Muscle layer of colon (tissue), 2 donors: ENCODE data around the gene KIT.

Experiments
- H3K27ac ChIP-seq: one replicate; pipeline ENCODE4 v1.7.0; 2013; ENCODE audit warnings: low read depth, mild to moderate bottlenecking, low read length, moderate library complexity
- H3K27me3 ChIP-seq, 2 donors: one replicate each; pipeline ENCODE4 v1.7.0; 2013; ENCODE audit warnings: low read length in 2 of 2, mild to moderate bottlenecking in 2 of 2; ENCODE audit not compliant: insufficient read depth in 2 of 2, control insufficient read depth in 1 of 2
- H3K36me3 ChIP-seq: one replicate; pipeline ENCODE4 v1.7.0; 2013; ENCODE audit warnings: mild to moderate bottlenecking, low read length; ENCODE audit not compliant: insufficient read depth
- H3K4me1 ChIP-seq: one replicate; pipeline ENCODE4 v1.7.0; 2013; ENCODE audit warnings: mild to moderate bottlenecking, low read length; ENCODE audit not compliant: insufficient read depth
- H3K4me3 ChIP-seq, 2 donors: one replicate each; pipeline ENCODE4 v1.7.0; 2013; ENCODE audit warnings: low read length in 2 of 2, low read depth in 1 of 2, mild to moderate bottlenecking in 1 of 2, moderate library complexity in 1 of 2
- H3K9ac ChIP-seq: one replicate; pipeline ENCODE4 v1.7.0; 2013; ENCODE audit warnings: low read length
- H3K9me3 ChIP-seq: one replicate; pipeline ENCODE4 v1.7.0; 2013; ENCODE audit warnings: mild to moderate bottlenecking, low read length
- donor health status: abdominal sarcoma.
- donor health status: Adenocarcinoma of cecum.

KIT gene

GRCh38 chr4:54709400-54709799, 51.6 kb downstream of the KIT start:
- Histone ChIP-seq H3K4me1 (no peaks in the 10 kb centered on the region), H3K36me3 (no peaks in the 10 kb centered on the region), H3K27me3 (no peaks in the 10 kb centered on the region), H3K9ac (no peak overlapping the region), H3K9me3 (no peaks in the 10 kb centered on the region), H3K27ac (no peak overlapping the region), H3K4me3 (no peak overlapping the region)

GRCh38 chr4:54712206-54712605, 54.4 kb downstream of the KIT start:
- H3K4me1 ChIP-seq, result no peaks in the 10 kb centered on the region
- H3K36me3 ChIP-seq, result no peaks in the 10 kb centered on the region
- no peak overlapping the region for H3K27ac ChIP-seq
- no peak overlapping the region for H3K9ac ChIP-seq
- no peak overlapping the region for H3K4me3 ChIP-seq
- H3K27me3 ChIP-seq, result no peaks in the 10 kb centered on the region
- H3K9me3 ChIP-seq, result no peaks in the 10 kb centered on the region

DNA sequence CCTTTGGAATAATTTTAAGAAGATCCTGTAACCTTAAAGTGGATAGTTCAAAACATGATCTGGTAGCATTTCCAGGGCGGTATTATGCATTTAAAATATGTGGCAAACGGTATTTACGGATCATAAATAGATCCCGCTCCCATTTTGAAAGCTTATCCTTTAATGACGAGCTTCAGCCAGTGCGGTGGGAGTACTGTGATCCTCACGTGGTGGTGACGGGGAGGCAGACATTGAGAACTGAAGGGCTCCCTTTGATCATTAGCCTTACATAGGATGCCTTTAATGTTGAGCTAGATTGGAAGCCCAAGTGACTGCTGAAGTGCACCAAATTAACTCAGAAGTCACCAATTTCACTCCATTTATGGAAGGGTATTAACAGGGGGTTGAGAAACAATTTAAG, 56.9 kb downstream of the KIT start:
- H3K9ac ChIP-seq, result no peak overlapping the region
- no peaks in the 10 kb centered on the region for H3K36me3 ChIP-seq
- no peak overlapping the region for H3K27ac ChIP-seq
- no peaks in the 10 kb centered on the region for H3K4me1 ChIP-seq
- no peaks in the 10 kb centered on the region for H3K27me3 ChIP-seq
- no peak overlapping the region for H3K4me3 ChIP-seq
- no peaks in the 10 kb centered on the region for H3K9me3 ChIP-seq

DNA sequence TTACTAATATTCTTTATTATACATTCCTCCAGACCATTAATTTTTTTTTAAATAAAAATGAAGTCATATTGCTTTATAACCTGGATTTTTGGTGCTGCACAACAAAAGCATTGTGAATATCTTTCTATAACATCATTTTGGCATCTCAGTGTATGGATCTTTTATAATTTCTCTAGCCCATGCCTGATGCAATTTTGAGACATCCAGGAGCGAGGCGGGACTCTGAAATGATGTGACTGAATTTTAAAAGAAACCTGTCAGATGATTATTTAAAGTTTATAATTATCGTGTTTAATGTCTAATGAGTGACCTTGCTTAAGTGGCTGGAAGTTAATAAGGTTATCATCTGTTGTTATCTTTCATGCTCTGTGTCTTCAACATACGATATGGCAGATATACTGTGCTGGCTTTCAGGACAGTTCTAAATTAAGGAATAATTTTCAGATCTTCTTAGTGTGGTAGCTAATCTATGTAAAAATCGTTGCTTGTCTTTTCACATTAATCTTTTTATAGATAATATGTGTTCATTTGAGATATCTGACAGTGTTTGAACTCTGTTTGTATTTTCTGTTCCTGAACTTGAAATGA, 58.8 kb downstream of the KIT start:
- Histone ChIP-seq H3K36me3 (no peaks in the 10 kb centered on the region), H3K27ac (no peak overlapping the region), H3K9me3 (no peaks in the 10 kb centered on the region), H3K4me3 (no peak overlapping the region), H3K9ac (no peak overlapping the region), H3K4me1 (no peaks in the 10 kb centered on the region), H3K27me3 (no peaks in the 10 kb centered on the region)

DNA sequence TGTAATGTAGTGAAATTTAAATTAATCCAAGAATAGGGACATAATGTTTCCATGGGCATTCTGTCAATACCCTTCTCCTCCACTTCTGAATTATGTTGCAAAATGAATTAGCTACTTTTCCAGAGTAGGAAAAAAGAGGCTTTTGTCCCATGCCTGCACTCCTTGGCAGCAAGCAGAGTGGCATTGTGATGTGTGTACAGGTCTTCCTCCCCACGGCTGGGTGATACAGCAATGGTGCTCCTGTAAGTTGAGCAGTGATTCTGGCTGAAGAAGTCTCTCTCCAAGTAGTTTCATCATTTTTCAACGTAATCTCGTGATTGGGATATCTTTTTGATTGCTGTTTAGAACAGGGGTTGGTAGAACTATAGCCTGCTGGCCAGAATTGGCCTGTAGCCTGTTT, 59.9 kb downstream of the KIT start:
- Histone ChIP-seq H3K4me1 (no peaks in the 10 kb centered on the region), H3K4me3 (no peak overlapping the region), H3K9ac (no peak overlapping the region), H3K27ac (no peak overlapping the region), H3K36me3 (no peaks in the 10 kb centered on the region), H3K9me3 (no peaks in the 10 kb centered on the region), H3K27me3 (no peaks in the 10 kb centered on the region)

DNA sequence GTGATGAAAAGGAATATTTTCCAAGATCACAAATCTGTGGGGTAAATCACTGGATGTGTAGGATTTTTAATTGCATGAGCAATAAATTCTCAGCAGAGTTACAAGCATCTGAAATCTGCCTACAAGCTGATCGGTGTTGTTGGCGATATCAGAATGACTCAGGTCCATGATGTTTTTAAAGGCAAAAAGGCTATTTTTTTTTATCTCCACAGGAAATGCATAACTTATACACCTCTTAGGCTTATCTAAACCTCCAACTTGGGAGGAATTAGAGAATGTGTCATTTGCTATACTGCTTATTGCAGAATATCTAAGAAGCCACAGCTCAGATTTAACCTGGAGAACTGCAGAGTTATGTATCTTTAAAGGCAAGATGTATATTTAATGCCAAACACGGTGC, 61.6 kb downstream of the KIT start:
- H3K27me3 ChIP-seq, result no peaks in the 10 kb centered on the region
- H3K4me1 ChIP-seq, result no peaks in the 10 kb centered on the region
- no peaks in the 10 kb centered on the region for H3K9me3 ChIP-seq
- no peaks in the 10 kb centered on the region for H3K36me3 ChIP-seq
- H3K9ac ChIP-seq, result no peak overlapping the region
- H3K4me3 ChIP-seq, result no peak overlapping the region
- H3K27ac ChIP-seq, result no peak overlapping the region

DNA sequence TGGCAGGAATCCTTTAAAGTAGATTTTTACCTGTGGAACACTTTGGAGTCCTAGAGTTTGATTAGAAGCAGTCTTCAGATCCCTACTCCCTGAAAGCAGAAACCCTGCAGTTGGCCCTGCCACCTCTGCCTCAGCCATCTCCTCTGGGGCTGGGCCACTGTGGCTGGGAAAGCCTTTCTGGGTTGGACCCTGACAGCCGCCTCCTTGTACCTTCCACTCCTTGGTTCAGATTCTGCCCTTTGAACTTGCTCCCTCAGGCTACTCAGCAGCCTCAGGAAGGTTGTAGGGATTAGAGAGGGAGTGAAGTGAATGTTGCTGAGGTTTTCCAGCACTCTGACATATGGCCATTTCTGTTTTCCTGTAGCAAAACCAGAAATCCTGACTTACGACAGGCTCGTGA, 65.5 kb downstream of the KIT start:
- Histone ChIP-seq H3K27ac (no peak overlapping the region), H3K4me3 (no peak overlapping the region), H3K9ac (no peak overlapping the region), H3K4me1 (no peaks in the 10 kb centered on the region), H3K9me3 (no peaks in the 10 kb centered on the region), H3K36me3 (no peaks in the 10 kb centered on the region), H3K27me3 (no peaks in the 10 kb centered on the region)

GRCh38 chr4:54723820-54724219, 66.1 kb downstream of the KIT start:
- Histone ChIP-seq H3K4me1 (no peaks in the 10 kb centered on the region), H3K27ac (no peak overlapping the region), H3K27me3 (no peaks in the 10 kb centered on the region), H3K4me3 (no peak overlapping the region), H3K9ac (no peak overlapping the region), H3K36me3 (no peaks in the 10 kb centered on the region), H3K9me3 (no peaks in the 10 kb centered on the region)

GRCh38 chr4:54726907-54727306, 69.2 kb downstream of the KIT start:
- H3K36me3 ChIP-seq, result no peaks in the 10 kb centered on the region
- H3K9me3 ChIP-seq, result no peaks in the 10 kb centered on the region
- no peak overlapping the region for H3K4me3 ChIP-seq
- H3K27ac ChIP-seq, result no peak overlapping the region
- H3K27me3 ChIP-seq, result no peaks in the 10 kb centered on the region
- no peaks in the 10 kb centered on the region for H3K4me1 ChIP-seq
- H3K9ac ChIP-seq, result no peak overlapping the region

GRCh38 chr4:54727346-54727745, 69.6 kb downstream of the KIT start:
- H3K4me1 ChIP-seq, result no peaks in the 10 kb centered on the region

DNA sequence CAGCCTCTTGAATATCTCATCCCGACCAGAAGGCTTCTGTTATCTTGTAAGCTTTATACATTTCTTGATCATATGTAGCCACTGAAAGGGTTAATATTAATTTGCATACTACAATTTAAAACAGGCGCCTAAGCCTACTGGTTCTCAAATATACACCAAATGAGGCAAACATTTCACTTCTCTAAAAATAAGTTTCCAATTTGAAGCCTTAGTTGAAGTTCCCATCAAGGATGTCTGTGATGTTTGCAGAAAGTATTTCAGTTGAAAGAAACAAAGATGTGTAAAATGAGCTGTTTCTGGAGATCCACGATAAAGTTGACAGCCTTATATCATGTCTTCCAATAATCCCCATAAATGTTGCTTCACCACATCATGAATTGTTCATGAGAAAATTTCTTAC, 70.6 kb downstream of the KIT start:
- no peaks in the 10 kb centered on the region for H3K4me1 ChIP-seq
- H3K27me3 ChIP-seq, result no peaks in the 10 kb centered on the region
- H3K9ac ChIP-seq, result no peak overlapping the region

More at GRCh38 chr4:54727346-54727745, 69.6 kb downstream of the KIT start:
- no peaks in the 10 kb centered on the region for H3K36me3 ChIP-seq
- H3K9ac ChIP-seq, result no peak overlapping the region
- no peak overlapping the region for H3K27ac ChIP-seq
- H3K9me3 ChIP-seq, result no peaks in the 10 kb centered on the region
- H3K27me3 ChIP-seq, result no peaks in the 10 kb centered on the region
- no peak overlapping the region for H3K4me3 ChIP-seq

DNA sequence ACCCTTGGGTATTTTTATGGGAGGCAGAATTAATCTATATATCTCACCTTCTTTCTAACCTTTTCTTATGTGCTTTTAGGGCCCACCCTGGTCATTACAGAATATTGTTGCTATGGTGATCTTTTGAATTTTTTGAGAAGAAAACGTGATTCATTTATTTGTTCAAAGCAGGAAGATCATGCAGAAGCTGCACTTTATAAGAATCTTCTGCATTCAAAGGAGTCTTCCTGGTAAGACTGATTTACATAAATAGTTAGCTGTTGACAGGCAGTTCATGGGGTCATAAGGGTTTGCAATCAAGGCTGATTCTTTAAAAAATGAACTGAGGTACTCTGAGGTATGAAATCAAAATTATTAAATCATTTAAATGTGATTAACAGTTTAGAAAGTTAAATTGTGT, 71.5 kb downstream of the KIT start:
- H3K27me3 ChIP-seq, result no peaks in the 10 kb centered on the region
- H3K4me1 ChIP-seq, result no peaks in the 10 kb centered on the region
- H3K4me3 ChIP-seq, result no peak overlapping the region
- H3K27ac ChIP-seq, result no peak overlapping the region
- no peak overlapping the region for H3K9ac ChIP-seq
- H3K36me3 ChIP-seq, result no peaks in the 10 kb centered on the region
- H3K9me3 ChIP-seq, result no peaks in the 10 kb centered on the region

More for the DNA sequence above, 70.6 kb downstream of the KIT start:
- Histone ChIP-seq H3K4me3 (no peak overlapping the region), H3K27ac (no peak overlapping the region), H3K36me3 (no peaks in the 10 kb centered on the region), H3K9me3 (no peaks in the 10 kb centered on the region)
